Erythroblast (primary cell): ENCODE results near the gene KIFC3.

Experiments used
- GATA1 ChIP-seq: IDR thresholded peaks from 2 replicates; pipeline ENCODE4 v1.6.1; 2011; ENCODE audit warnings: low read depth, mild to moderate bottlenecking, control low read depth, low read length, moderate library complexity
- POLR2A ChIP-seq: IDR thresholded peaks from 2 replicates; pipeline ENCODE4 v1.6.1; 2011; ENCODE audit warnings: mild to moderate bottlenecking, low read length

- TF ChIP-seq POLR2A, result no peak
- TF ChIP-seq GATA1, result no peak
Observed at GRCh38 chr16:57809276-57810196, 7.2 kb upstream of the KIFC3 start.
